SJCRH30 (cell line): ENCODE data around the gene EFCAB6. TPM values are rescaled to one million over a fixed set of nuclear protein-coding genes. Genes with fewer than 3 reads are reported as not detected.

Experiments used
- DNase-seq, 2 experiments: peaks; one replicate each; pipeline ENCODE4 v3.0.0-alpha.2; 2015 to 2020
- H3K27ac ChIP-seq: fragments of 250-450 bp; sonication (Bioruptor Pico); 2 replicates; pipeline ENCODE4 v1.5.1; 2020; ENCODE audit warnings: mild to moderate bottlenecking, moderate library complexity
- H3K27me3 ChIP-seq: fragments of 250-450 bp; sonication (Bioruptor Pico); 2 replicates; pipeline ENCODE4 v1.5.1; 2020; ENCODE audit warnings: mild to moderate bottlenecking, moderate library complexity
- H3K36me3 ChIP-seq: fragments of 250-450 bp; sonication (Bioruptor Pico); 2 replicates; pipeline ENCODE4 v1.5.1; 2020; ENCODE audit warnings: mild to moderate bottlenecking, moderate library complexity
- H3K4me1 ChIP-seq: fragments of 250-450 bp; sonication (Bioruptor Pico); 2 replicates; pipeline ENCODE4 v1.5.1; 2020; ENCODE audit warnings: mild to moderate bottlenecking, moderate library complexity
- H3K4me3 ChIP-seq: fragments of 250-450 bp; sonication (Bioruptor Pico); 2 replicates; pipeline ENCODE4 v1.5.1; 2020; ENCODE audit warnings: mild to moderate bottlenecking, moderate library complexity
- H3K9me3 ChIP-seq: fragments of 250-450 bp; sonication (Bioruptor Pico); replicated peaks from 2 replicates; pipeline ENCODE4 v1.5.1; 2020; ENCODE audit warnings: mild to moderate bottlenecking, moderate library complexity
- total RNA-seq: library from RNA; depleted of rRNA; stranded (reverse); fragments of >200 nt; shearing (Covaris generic); gene quantifications from 2 replicates; pipeline ENCODE4 v1.2.3, GENCODE V29; 2014

EFCAB6 gene
- total RNA-seq, 1 experiment from 2014 or later: not detected

GRCh38 chr22:43539572-43540528, 272.3 kb downstream of the EFCAB6 start:
- no peaks in the 10 kb centered on the region for H3K9me3 ChIP-seq
- no peaks in the 10 kb centered on the region for H3K36me3 ChIP-seq
- no peak for DNase-seq
- no peak overlapping the region for H3K27ac ChIP-seq
- no peak overlapping the region for H3K4me3 ChIP-seq
- peaks cover 10% of the 10 kb centered on the region for H3K27me3 ChIP-seq
- H3K4me1 ChIP-seq: no peaks in the 10 kb centered on the region

GRCh38 chr22:43537019-43537585, 275.0 kb downstream of the EFCAB6 start:
- Histone ChIP-seq H3K27me3 (peaks cover 5% of the 10 kb centered on the region), H3K4me1 (no peaks in the 10 kb centered on the region), H3K36me3 (no peaks in the 10 kb centered on the region), H3K4me3 (no peak overlapping the region), H3K9me3 (no peaks in the 10 kb centered on the region), H3K27ac (no peak overlapping the region)
- peak; percentile 7 to 8 for DNase-seq

- Histone ChIP-seq H3K4me3 (no peak overlapping the region), H3K9me3 (no peaks in the 10 kb centered on the region), H3K4me1 (no peaks in the 10 kb centered on the region), H3K36me3 (no peaks in the 10 kb centered on the region), H3K27ac (no peak overlapping the region), H3K27me3 (peaks cover 4% of the 10 kb centered on the region; the same call in 1 of the 2 replicates)
- no peak for DNase-seq
These were observed 276.4 kb downstream of the EFCAB6 start for GRCh38 chr22:43535741-43536140.

GRCh38 chr22:43535336-43535735, 276.8 kb downstream of the EFCAB6 start:
- no peak for DNase-seq
- H3K27ac ChIP-seq: no peak overlapping the region

GRCh38 chr22:43534916-43535315, 277.2 kb downstream of the EFCAB6 start:
- no peaks in the 10 kb centered on the region for H3K4me1 ChIP-seq
- H3K36me3 ChIP-seq: no peaks in the 10 kb centered on the region
- no peaks in the 10 kb centered on the region for H3K9me3 ChIP-seq
- H3K27ac ChIP-seq: no peak overlapping the region
- no peak for DNase-seq
- H3K4me3 ChIP-seq: no peak overlapping the region
- H3K27me3 ChIP-seq: peaks cover 4% of the 10 kb centered on the region; the same call in 1 of the 2 replicates

More at GRCh38 chr22:43535336-43535735, 276.8 kb downstream of the EFCAB6 start:
- Histone ChIP-seq H3K27me3 (peaks cover 4% of the 10 kb centered on the region; the same call in 1 of the 2 replicates), H3K4me3 (no peak overlapping the region), H3K36me3 (no peaks in the 10 kb centered on the region), H3K4me1 (no peaks in the 10 kb centered on the region), H3K9me3 (no peaks in the 10 kb centered on the region)

- no peaks in the 10 kb centered on the region for H3K9me3 ChIP-seq
- H3K36me3 ChIP-seq: no peaks in the 10 kb centered on the region
- DNase-seq: no peak
- peaks cover 4% of the 10 kb centered on the region; the same call in 1 of the 2 replicates for H3K27me3 ChIP-seq
- no peak overlapping the region for H3K4me3 ChIP-seq
- H3K4me1 ChIP-seq: no peaks in the 10 kb centered on the region
- H3K27ac ChIP-seq: no peak overlapping the region
These were observed 278.3 kb downstream of the EFCAB6 start for GRCh38 chr22:43533656-43534428.

GRCh38 chr22:43533156-43533530, 279.0 kb downstream of the EFCAB6 start:
- H3K4me3 ChIP-seq: no peak overlapping the region
- no peaks in the 10 kb centered on the region for H3K4me1 ChIP-seq
- H3K27me3 ChIP-seq: peaks cover 4% of the 10 kb centered on the region; the same call in 1 of the 2 replicates
- DNase-seq: no peak
- no peaks in the 10 kb centered on the region for H3K36me3 ChIP-seq
- H3K9me3 ChIP-seq: no peaks in the 10 kb centered on the region
- no peak overlapping the region for H3K27ac ChIP-seq

GRCh38 chr22:43532301-43533155, 279.6 kb downstream of the EFCAB6 start:
- no peaks in the 10 kb centered on the region for H3K36me3 ChIP-seq
- H3K9me3 ChIP-seq: no peaks in the 10 kb centered on the region
- no peak overlapping the region for H3K27ac ChIP-seq
- H3K4me1 ChIP-seq: no peaks in the 10 kb centered on the region
- peaks cover 4% of the 10 kb centered on the region; the same call in 1 of the 2 replicates for H3K27me3 ChIP-seq
- H3K4me3 ChIP-seq: no peak overlapping the region
- no peak for DNase-seq

GRCh38 chr22:43531651-43532050, 280.5 kb downstream of the EFCAB6 start:
- Histone ChIP-seq H3K36me3 (no peaks in the 10 kb centered on the region), H3K4me3 (no peak overlapping the region), H3K9me3 (no peaks in the 10 kb centered on the region), H3K27me3 (peaks cover 4% of the 10 kb centered on the region; the same call in 1 of the 2 replicates), H3K27ac (no peak overlapping the region), H3K4me1 (no peaks in the 10 kb centered on the region)
- no peak for DNase-seq

- Histone ChIP-seq H3K4me3 (no peak overlapping the region), H3K4me1 (no peaks in the 10 kb centered on the region), H3K36me3 (no peaks in the 10 kb centered on the region), H3K27me3 (no peaks in the 10 kb centered on the region; the same call in 1 of the 2 replicates), H3K9me3 (no peaks in the 10 kb centered on the region), H3K27ac (no peak overlapping the region)
- DNase-seq: no peak
These were observed 281.5 kb downstream of the EFCAB6 start for GRCh38 chr22:43530349-43531201.

- no peak for DNase-seq
- Histone ChIP-seq H3K4me3 (no peak overlapping the region), H3K36me3 (no peaks in the 10 kb centered on the region), H3K27ac (no peak overlapping the region), H3K4me1 (no peaks in the 10 kb centered on the region), H3K27me3 (peaks cover 3% of the 10 kb centered on the region; the same call in 1 of the 2 replicates), H3K9me3 (no peaks in the 10 kb centered on the region)
These were observed 282.2 kb downstream of the EFCAB6 start for GRCh38 chr22:43529934-43530333.

GRCh38 chr22:43529461-43529860, 282.6 kb downstream of the EFCAB6 start:
- Histone ChIP-seq H3K9me3 (no peaks in the 10 kb centered on the region), H3K36me3 (no peaks in the 10 kb centered on the region), H3K4me3 (no peak overlapping the region), H3K27me3 (peaks cover 5% of the 10 kb centered on the region; the same call in 1 of the 2 replicates), H3K27ac (no peak overlapping the region), H3K4me1 (no peaks in the 10 kb centered on the region)
- DNase-seq: no peak

GRCh38 chr22:43528601-43529360, 283.3 kb downstream of the EFCAB6 start:
- peaks cover 5% of the 10 kb centered on the region for H3K27me3 ChIP-seq
- H3K27ac ChIP-seq: no peak overlapping the region
- no peak for DNase-seq
- no peak overlapping the region for H3K4me3 ChIP-seq
- no peaks in the 10 kb centered on the region for H3K4me1 ChIP-seq
- no peaks in the 10 kb centered on the region for H3K36me3 ChIP-seq
- no peaks in the 10 kb centered on the region for H3K9me3 ChIP-seq
